SIG-M5 treated with dmso at 0.1 percent for 504 hours (cell line): ENCODE measurements around the gene FXYD2.
A peak's percentile ranks its signal among the peaks of the same experiment; 100 is the strongest.

Experiments
- DNase-seq: peaks from one replicate; lab custom pipeline; 2025; ENCODE audit not compliant: unreplicated experiment; lab: John Stamatoyannopoulos, UW

FXYD2 gene

DNA sequence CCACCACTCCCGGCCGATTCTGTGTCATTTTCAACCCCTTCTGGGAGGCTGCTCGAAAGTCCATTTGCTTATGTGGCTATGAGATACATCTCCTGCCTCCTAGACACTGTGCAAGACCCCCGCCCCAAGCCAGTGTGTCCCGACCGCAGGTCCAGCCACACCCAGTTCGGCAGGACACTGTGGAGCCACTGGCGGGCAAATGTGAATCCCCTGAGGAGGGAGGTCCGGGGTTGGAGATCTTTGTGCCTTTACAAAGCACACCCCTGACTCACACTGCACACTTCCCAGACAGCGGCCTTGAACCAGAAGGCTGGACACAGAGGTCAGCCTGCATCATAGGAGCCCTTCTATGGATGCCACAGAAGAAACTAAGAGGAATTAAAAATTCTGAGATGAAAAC lies 34.5 kb upstream of the FXYD2 start:
- DNase-seq = no peak

DNA sequence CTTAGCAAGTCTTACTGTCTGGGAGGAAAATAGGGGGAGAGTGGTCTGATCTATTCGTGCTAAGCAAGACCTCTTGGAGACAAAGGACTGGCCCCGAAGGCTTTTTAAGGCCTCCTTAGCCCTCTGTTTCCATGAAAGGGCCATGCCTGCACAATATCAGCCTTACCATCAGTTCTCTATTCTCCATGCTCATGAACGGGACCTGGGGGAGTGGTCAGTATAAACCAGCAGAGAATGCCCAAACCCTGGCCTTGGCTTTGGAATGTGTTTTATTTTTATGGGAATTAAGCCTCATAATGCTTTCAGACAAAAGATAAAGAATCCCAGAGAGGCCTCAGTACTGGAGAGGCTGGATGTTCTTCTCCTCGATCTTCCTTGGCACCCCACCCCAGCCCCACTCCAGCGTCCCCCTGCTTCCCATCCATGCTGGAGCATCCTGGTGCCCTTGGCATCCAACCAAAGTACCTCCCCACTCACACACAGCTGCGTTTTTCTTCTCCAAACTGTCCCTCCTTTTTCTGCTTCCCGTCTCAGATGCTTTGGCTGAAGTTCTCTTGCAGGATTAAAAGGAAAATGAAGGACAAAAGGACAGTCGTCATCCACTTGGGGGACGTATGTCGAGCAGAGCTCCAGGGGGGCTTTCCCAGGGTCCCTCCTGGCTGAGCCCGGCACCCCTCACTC lies 33.3 kb upstream of the FXYD2 start:
- no peak for DNase-seq

DNA sequence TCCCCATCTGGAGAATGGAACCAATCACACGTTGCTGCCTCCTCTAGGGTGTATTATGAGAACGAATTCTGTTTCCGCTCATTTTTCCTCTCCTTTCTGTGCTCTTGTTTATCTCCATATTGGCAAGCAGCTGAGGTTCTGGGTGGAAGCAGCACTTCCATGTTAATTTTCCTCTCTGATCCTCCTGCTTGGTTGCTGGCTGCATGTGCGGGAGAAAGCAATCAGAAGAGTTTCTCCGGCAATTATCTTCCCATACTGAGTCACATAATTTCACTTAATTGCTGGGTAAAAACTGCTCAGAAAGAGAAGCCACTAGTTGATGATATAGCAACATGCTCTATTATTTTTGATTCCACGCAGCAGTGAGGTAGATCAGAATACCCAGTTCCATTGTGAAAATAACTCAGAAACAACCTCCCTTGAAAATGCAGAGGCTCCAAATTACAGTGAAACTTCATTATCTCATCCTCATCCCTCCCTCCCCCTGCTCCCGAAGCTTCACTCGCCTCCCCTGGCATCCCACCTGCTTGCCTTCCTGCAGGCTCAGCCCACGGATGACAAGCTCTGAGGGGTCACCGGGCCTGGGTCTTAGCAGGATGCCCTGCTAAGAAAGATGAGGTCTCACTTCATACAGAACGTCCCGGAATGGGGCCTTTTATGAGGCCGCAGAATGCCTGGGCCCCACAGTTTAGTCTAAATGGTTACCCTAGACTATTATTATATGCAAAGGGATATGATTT lies 31.5 kb upstream of the FXYD2 start:
- DNase-seq = no peak

DNA sequence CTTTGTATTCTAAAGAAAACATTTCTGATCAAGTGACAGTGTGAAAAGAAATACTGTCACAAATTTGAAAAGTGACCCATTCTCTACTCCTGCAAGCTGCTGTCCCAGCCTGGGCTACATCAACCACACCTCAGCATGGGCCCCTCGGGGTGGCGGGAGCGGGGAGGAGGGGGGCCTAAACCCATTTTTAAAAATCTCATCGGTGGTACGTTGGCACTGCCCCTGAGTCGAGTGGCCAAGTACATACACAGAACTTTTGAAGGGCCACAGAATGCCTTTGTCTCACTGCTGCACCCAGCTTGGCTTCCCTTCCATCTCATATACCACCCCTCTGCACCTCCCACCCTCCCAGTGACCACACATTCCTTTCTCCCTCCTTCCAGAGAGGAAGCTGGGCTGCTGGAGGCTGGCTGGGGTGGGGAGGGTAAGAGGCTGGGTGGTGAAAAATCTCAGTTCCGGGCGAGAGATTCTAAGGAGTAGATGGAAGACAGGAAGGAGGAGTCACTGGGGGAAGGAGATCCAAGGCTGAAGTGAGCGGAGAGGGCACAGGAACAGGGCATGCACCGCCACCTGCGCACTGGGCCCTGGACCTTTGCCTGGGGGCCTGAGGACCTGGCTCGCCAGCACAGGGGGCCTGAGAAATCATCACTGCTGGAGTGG lies 30.8 kb upstream of the FXYD2 start:
- DNase-seq = no peak

DNA sequence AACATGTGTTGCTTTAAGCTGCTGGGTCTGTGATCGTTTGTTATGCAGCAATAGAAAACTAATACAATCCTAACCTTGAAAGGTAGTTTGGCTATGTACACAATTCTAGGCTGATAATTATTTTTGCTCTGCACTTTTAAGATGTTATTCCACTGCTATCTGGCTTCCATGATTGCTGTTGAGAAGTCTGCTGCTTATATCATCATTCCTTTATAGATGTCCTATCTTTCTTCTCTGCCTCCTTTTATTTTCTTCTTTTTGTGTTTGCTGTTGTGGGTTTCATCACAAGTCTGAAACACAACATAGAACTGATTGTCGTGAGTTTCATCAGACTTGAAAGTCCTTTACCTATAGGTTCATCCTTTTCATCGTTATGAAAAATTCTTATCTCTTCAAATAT lies 27.8 kb upstream of the FXYD2 start:
- no peak for DNase-seq

DNA sequence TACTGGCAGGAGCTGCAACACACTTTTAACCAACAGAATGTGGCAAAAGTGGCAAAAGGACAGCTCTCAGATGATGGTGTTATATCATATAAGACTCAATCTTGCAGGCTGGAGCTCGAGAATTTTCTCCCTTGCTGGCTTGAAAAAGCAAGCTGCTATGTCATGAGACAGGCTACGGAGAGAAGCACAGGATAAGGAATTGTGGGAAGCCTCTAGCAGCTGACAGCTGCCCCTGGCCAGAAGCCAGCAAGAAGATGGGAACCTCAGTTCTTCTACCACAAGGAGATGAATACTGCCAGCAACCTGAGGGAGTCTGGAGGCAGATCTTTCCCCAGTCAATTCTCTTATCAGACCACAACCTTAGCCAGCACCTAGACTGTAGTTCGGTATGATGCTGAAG lies 27.3 kb upstream of the FXYD2 start:
- DNase-seq = no peak

DNA sequence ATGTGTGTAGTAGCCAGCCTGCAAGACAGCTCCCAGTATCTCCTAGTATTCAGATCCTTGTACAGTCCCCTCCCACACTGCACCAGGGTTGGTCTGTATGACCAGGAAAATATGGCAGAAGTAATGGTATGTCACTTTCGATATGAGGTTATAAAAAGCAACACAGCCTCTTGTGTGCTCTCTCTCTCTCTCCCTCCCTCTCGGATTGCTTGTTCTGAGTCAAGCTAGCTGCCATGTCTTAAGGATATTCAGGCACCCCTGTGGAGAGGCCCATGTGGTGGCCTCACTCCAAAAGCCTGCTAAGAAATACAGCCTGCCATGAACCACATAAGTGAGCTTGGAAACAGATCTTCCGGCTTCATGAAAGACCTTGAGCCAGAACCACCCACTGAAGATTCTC lies 26.6 kb upstream of the FXYD2 start:
- DNase-seq = peak; percentile 30

DNA sequence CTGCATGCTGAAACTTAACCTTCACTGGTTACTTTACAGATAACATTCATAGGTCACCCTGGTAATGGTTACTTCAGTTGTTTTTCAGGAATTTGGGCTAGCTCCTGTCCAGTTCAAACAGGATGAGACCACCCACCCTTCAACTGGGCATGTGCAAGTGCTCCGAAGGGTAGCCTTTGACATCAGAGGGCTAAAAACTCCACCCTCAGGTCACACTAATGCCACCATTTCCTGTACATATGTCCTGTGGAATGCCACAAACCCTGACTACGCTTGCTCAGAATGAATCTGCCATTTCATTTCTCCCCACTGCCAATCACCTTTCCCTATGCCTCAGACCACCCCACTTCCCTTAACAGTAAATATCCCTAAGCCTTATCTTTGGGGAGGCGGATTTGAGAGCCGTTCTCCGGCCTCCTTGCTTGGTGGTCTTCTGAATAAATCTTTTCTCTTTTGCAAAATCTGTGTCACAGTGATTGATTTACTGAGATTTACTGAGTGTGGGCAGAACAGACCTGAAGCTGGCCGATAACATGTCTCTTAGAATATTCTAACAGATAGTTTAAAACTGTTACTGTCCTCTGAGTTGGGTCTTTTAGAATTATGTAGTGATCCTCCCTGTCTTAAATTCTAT lies 25.4 kb upstream of the FXYD2 start:
- DNase-seq = no peak

DNA sequence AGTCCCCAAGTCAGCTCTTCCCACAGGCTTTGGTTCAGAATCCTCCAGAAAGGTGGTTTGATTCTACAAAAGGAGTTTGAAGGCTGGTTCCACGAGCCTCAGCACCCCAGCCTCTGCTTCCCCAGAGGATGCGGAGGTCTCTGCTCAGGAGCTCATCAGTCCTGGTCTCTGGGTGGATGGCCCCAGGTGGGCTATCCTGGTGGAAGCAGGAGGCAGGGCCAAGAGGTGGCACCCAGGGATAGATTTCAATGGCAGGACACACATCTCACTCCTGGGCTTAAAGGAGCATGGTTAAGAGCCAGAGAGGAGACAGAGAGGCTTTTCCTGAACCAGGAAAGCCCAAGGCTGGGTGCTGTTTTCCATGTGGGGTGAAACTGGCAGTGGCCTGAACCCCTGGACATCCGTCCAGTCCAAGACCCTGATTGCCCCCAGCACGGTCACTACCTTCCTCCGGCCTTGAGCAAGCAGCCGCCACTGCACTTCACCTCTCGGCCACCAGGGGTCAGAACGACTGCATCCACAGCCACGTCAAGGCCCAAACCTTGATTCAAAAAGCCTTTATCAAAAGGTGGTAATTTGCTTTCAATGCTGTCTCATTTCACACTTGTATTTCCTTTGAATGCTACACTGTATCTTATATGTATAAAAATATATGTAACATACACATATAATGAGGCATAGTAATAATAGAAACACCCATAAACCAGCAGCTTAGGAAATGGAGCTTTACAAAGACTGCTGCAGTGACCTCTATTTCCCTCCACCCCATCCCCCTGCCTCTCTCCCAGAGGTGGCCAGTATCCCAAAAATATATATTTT lies 19.3 kb upstream of the FXYD2 start:
- DNase-seq = peak; percentile 31

DNA sequence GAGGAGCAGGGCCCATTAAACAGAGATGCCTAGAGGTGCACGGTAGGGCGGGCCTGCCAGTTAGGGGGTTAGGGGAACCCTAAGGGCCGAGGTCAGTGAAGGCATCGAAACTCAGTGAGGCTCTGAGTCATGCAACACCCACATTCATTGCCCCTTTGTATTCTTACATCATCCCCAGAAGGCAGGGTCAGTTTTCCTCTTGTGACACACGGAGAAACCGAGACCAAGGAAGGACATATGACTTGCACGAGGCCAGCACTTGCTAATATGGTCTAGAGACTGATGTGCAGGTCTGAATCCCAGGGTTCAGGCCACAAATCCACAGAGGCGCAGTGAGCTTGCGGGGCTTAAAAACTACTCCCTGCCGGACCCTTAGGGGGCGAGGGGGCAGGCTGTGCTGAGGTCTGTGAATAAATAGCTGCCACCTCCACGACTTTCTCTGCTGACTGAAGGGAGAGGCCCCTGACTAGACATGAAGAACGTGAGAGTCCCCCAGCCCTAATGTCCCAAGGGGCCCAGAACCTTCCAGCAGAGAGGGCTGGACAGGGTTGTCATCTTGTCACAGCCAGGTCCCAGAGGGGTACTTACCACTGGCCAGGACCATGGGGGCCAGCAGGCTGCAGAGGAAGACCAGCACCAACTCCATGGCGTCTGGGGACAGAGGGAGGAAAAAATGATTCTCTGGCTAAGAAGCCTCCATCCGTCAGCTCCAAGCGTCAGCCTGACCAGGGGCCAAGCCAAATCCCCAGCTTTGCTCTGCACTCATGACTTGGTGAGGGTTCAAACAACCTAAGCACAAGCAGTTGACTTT lies 17.8 kb upstream of the FXYD2 start:
- DNase-seq = peak; percentile 71

DNA sequence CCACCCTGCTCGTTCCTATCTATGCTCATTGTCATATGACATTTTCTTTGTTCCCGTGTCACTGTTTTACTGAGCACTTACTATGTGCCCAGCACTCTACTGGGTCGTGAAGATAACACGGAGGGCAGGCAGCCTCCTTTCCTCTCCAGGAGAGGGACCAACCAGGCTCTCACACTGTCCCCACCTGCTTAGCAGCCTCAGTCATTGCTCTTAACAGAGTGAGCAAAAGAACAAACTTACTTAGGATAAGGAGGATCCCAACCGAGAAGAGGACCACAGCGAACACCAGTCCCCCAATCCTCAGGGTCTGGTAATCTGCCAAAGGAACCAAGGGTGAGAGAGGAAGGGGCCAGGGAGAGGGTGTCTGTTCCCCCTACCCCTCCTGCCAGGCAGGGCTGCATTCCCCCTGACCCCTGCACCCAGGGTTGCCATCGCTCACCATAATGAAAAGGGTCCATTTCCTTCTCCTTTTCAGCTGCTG lies 17.0 kb upstream of the FXYD2 start:
- DNase-seq = no peak

DNA sequence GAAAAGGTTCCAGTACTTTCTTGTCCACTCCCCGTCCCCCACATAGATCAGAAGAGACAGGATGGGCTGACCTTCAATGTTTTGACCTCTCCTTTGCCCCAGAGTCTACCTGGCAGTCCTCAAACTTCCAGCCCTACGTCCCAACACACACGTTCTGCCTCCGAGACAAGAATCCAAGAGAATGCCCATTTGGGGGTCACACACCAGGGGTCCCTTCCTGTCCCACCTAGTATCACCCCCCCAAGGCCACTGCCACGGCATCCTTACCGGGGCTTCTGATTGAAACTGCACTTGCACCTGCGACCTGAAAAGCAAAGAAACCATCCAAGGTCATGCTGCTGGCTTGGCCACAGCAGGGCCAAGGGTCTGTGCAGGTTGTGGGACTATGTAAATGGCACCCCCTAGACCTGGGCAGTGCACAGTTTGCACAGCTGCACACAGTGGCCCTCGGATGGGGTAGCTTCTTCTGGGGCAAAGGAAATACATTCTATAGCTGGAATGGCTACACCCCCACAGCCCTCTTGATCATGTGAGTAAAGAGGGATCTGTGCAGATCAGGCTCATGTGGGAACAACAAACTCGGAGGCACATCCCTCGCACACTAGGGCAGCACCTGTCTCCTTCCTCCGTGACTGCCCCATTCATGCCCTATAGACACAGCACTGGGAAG lies 16.5 kb upstream of the FXYD2 start:
- DNase-seq = no peak

DNA sequence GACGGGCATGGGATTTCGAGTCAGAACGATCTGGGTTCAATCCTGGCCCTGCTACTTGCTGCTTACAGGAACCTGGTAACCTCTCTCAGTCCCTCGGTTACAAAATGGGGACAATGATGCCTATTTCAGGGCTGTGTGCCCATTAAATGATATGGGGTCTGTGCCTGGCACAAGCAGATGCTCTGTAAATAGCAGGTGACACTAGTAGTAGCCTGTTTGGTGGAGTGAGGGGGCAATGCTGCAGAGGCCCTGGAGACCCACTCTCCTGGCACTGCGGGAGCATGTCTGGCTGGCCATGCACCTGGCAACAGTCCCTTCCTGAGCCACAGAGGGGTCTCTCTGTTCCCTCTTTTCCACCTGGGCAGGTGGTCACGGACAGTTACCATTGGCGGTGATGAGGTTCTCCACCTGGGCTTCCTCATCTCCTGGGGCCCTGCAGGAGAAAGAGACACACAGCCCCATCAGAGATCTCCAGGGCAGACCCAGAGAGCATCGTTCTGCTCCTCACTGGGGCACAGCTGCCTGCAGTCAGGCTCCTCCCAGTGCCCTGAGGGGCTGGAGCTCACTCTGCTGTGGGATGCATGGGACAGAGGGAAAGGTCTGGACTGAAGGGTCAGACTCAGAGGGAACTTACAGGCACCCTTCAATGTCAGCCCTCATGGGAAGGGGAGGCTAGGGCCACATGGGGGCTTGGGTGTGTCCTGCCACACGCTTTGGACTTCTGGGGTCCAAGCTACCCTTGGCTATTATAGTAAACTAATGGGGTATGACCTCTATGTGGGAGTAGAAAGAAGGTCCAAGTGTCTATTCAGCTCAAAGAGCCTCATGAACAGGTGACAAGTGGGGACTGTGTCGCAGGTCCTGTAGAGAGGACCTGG lies 15.6 kb upstream of the FXYD2 start:
- no peak for DNase-seq

DNA sequence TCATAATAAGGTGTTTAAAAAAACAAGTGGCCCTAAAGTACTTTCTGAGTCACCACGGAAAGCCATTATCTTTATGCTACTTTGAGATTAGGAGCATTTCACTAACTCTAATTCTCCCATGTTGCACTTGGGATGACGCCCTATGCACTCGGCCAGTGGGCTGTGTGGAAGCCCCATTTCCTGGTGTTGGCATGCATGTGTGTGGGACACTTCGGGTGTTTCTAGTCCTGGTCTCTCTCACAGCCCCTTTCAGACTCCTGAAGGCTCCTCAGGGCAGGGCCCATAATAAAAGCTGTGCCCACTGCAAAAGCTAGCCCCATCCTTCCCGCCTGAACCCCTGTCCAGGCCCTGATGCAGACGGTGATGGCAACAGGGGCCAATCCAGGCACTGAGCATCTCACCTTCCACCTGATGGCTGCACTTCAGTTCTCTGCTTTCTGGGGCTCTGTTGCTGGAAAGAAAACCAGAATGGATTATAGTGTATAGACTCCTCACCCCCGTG lies 14.9 kb upstream of the FXYD2 start:
- DNase-seq = no peak

DNA sequence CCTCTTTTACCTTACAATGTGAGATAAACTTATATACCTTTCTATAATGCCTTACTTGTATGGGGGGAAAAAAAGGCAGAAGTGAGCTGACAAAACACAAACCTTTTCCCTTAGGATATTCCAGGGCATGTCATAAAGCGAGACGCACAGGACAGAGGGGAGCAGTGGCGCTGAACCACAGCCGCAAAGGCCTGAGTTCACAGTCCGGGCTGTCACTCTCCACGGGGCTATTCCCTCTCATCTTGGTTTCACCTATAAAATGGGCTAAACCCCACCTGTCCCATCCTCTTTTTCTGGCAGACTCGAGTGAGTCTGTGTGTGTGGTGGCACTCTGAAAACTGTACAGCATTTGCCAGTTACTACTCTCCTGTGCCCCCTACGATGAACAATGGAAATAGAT lies 14.4 kb upstream of the FXYD2 start:
- DNase-seq = no peak

DNA sequence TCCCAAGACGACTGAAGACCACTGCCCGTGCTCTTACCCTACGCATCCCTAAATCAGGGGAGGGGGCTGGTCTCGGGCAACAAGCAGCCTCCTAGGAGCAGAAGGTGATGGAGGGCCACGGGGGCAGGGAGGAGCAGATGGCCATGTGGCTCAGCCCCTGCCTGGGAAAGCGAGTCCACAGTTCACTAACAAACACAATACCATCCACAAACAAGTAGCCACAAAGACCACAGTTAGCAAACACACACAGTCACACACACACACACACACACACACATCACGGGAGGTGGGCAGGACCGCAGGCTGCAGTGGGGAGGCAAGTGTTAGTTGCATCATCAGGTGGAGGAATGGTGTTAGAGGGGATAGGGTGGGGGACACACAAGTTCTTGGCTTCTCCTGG lies 13.2 kb upstream of the FXYD2 start:
- DNase-seq = no peak

DNA sequence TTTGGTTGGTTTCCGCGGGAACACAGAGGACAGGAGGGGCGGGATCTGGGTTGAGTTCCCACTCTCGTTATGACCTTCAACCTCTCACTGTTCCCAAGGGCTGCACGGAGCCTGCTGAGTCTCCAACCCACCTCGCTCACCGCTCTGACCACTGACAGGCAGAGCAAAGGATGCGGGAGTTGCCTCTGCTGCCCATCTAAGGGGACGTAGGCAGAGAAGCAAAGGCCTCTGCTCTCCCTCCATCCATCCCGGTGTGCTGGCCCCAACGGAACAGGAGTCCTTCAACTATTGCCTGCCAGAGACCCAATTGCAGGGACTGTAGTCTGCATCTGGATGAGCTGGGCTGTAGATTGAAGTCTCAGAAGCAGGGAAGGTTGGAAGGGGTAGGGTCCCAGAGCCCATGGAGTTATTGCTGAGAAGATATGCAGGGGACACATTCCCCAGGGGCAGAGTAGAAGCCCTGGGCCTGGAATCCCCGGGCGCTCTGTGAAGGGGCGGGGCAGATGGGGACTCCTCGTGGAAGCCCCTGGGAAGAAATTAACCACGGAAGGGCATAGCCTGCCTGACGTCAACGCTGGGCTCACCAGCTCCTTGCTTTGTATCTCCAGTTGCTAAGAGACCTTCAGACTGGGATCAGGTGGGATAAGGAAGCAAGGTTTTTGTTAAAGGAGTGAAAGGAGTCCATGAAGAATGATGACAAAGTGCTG lies 12.7 kb upstream of the FXYD2 start:
- DNase-seq = no peak
